Upper lobe of left lung (tissue), 6 donors: Measurements from ENCODE around the gene TSPEAR. TPM values are rescaled to one million over a fixed set of nuclear protein-coding genes. Genes with fewer than 3 reads are reported as not detected.
"Not testable (repeated sequence)": the region's sequence is repeated elsewhere in the genome, so short reads cannot be mapped to it uniquely, and the experiment has no call there.

Experiments
- ATAC-seq, 2 donors: fragments of 200-7000 bp; cut with Tn5 transposase; one replicate each; pipeline ENCODE4 v1.9.1; 2022; ENCODE audit warnings: mild to moderate bottlenecking in 2 of 2, moderate library complexity in 2 of 2; ENCODE audit not compliant: low FRiP score in 2 of 2
- DNase-seq, 2 donors: peaks; one replicate each; pipeline ENCODE4 v3.0.0-alpha.2; 2019 to 2020
- H3K27ac ChIP-seq, 4 donors: fragments of 200-600 bp; sonication (generic); one replicate each; pipeline ENCODE4 v1.5.1; 2016 to 2019
- H3K27me3 ChIP-seq, 4 donors: fragments of 200-600 bp; sonication (generic); one replicate each; pipeline ENCODE4 v1.5.1; 2017 to 2019
- H3K36me3 ChIP-seq, 4 donors: fragments of 200-600 bp; sonication (generic); one replicate each; pipeline ENCODE4 v1.5.1; 2016 to 2019
- H3K4me1 ChIP-seq, 4 donors: fragments of 200-600 bp; sonication (generic); one replicate each; pipeline ENCODE4 v1.5.1; 2018 to 2019
- H3K4me3 ChIP-seq, 4 donors: fragments of 200-600 bp; sonication (generic); one replicate each; pipeline ENCODE4 v1.5.1; 2017 to 2019; ENCODE audit warnings: mild to moderate bottlenecking in 2 of 4, moderate library complexity in 1 of 4
- H3K9me3 ChIP-seq, 4 donors: fragments of 200-600 bp; sonication (generic); one replicate each; pipeline ENCODE4 v1.5.1; 2018 to 2019
- CTCF ChIP-seq, 6 experiments: fragments of 450-650 bp in 4 of 6; fragments of 200-600 bp in 2 of 6; sonication (generic) in 2 of 6; IDR thresholded peaks; one replicate each; pipeline ENCODE4 v1.5.1; 2016 to 2019; ENCODE audit warnings: antibody characterized with exemption in 6 of 6
- EP300 ChIP-seq, 4 donors: sonication (generic); formaldehyde crosslinking; IDR thresholded peaks; one replicate each; pipeline ENCODE4 v1.5.1; 2017; ENCODE audit warnings: antibody characterized with exemption in 4 of 4, control low read depth in 2 of 4
- POLR2A ChIP-seq, 4 donors: fragments of 450-650 bp; IDR thresholded peaks; one replicate each; pipeline ENCODE4 v1.5.1; 2016 to 2017; ENCODE audit warnings: antibody characterized with exemption in 4 of 4, mild to moderate bottlenecking in 2 of 4
- POLR2AphosphoS5 ChIP-seq, 2 donors: sonication (generic); formaldehyde crosslinking; IDR thresholded peaks; one replicate each; pipeline ENCODE4 v1.5.1; 2017; ENCODE audit warnings: antibody characterized with exemption in 2 of 2
- WGBS, 2 donors: methylation state at CpG; one replicate each; pipeline ENCODE4 v1.1.5; 2017 to 2018; 5-methylcytosine and 5-hydroxymethylcytosine counted together
- total RNA-seq, 6 donors: library from RNA; depleted of rRNA in 4 of 6; stranded (reverse); fragments of >200 nt in 4 of 6; gene quantifications; one replicate each; pipeline versions ENCODE4 v1.1.0 to v1.2.1, GENCODE V29; 2016 to 2021
- donor health status: DM: no; HTN: no; CAD: no; lungs with moderate emphysema.
- donor health status: DM: no; HTN: yes; CAD: no; lungs with severe emphysema.

The TSPEAR gene
- total RNA-seq, 6 donors from 2014 or later, result 0.14 to 0.17 TPM; not detected in 4

GRCh38 chr21:44613386-44614155 is 97.8 kb downstream of the TSPEAR start:
- H3K4me1 ChIP-seq, result no peaks in the 10 kb centered on the region
- 90% methylated on average over 24 to 25 of the region's 26 CpGs for WGBS, 2 donors
- peak in 1 of 2 donors; percentile 61 for DNase-seq

DNA sequence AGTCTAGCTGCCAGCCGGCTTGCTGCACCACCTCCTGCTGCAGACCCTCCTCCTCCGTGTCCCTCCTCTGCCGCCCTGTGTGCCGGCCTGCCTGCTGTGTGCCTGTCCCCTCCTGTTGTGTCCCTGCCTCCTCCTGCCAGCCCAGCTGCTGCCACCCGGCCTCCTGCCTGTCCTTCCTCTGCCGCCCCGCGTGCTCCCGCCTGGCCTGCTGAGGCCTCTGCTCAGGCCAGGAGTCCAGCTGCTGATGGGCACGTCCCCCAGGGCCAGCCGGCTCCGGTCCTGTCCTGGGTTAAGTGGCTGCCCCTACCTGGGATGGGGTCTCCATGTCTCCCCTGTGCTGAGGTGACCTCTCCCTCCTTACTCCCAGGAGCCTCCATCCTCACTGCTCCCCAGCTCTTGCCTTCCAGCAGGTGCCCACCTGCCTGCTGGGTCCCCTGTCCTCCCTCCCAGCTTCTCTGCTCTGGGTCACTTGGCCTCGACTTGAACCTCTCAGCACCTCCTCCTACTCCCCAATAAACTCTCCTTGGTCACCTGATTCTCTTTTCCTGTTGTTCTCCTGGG is 98.6 kb downstream of the TSPEAR start:
- peaks cover 0 to 3% (median 0%) of the 10 kb centered on the region in 4 donors for H3K27me3 ChIP-seq
- no peak overlapping the region for H3K4me3 ChIP-seq
- no peak overlapping the region for H3K27ac ChIP-seq
- ATAC-seq (no peak), DNase-seq (peak in 1 of 2 donors; percentile 75)
- H3K36me3 ChIP-seq, result no peaks in the 10 kb centered on the region
- TF ChIP-seq EP300 (IDR thresholded peaks at IDR 0.05) (no peak), CTCF (IDR thresholded peaks at IDR 0.05) (no peak), POLR2AphosphoS5 (IDR thresholded peaks at IDR 0.05) (no peak), POLR2A (IDR thresholded peaks at IDR 0.05) (no peak)
- no peaks in the 10 kb centered on the region for H3K4me1 ChIP-seq
- 78 to 83% methylated on average over 12 to 13 of the region's 13 CpGs for WGBS, 2 donors
- H3K9me3 ChIP-seq, result peaks cover 0 to 30% (median 10%) of the 10 kb centered on the region in 4 donors

More at GRCh38 chr21:44613386-44614155, 97.8 kb downstream of the TSPEAR start:
- H3K9me3 ChIP-seq, result peaks cover 0 to 30% (median 10%) of the 10 kb centered on the region in 4 donors
- TF ChIP-seq POLR2AphosphoS5 (IDR thresholded peaks at IDR 0.05), result no peak
- no peak for TF ChIP-seq EP300 (IDR thresholded peaks at IDR 0.05)
- no peak for TF ChIP-seq CTCF (IDR thresholded peaks at IDR 0.05)
- no peak for TF ChIP-seq POLR2A (IDR thresholded peaks at IDR 0.05)
- H3K27ac ChIP-seq, result no peak overlapping the region
- no peaks in the 10 kb centered on the region for H3K36me3 ChIP-seq
- H3K27me3 ChIP-seq, result peaks cover 0 to 3% (median 0%) of the 10 kb centered on the region in 4 donors
- ATAC-seq, result peak in 1 of 2 donors; percentile 3
- no peak overlapping the region for H3K4me3 ChIP-seq

GRCh38 chr21:44612029-44612486 is 99.3 kb downstream of the TSPEAR start, which contains the start of gene KRTAP10-8:
Gene KRTAP10-8, plus strand, starts transcription at chr21:44612079. Its CDS starts 22 bp downstream, at chr21:44612101.
- TF ChIP-seq POLR2AphosphoS5 (IDR thresholded peaks at IDR 0.05) (no peak), EP300 (IDR thresholded peaks at IDR 0.05) (no peak), POLR2A (IDR thresholded peaks at IDR 0.05) (no peak), CTCF (IDR thresholded peaks at IDR 0.05) (no peak)
- ATAC-seq, result no peak
- Histone ChIP-seq H3K27ac (no peak within 1 kb of the TSS), H3K36me3 (no peaks in the 10 kb centered on the region), H3K9me3 (peaks cover 0 to 30% (median 10%) of the 10 kb centered on the region in 4 donors), H3K4me1 (no peaks in the 10 kb centered on the region), H3K27me3 (peaks cover 0 to 3% (median 0%) of the 10 kb centered on the region in 4 donors), H3K4me3 (no peak within 1 kb of the TSS)
- 100% methylated on average over 3 of the region's 8 CpGs; no CpG with 5 or more reads in 1 of the 2 donors for WGBS, 2 donors
- peak in 1 of 2 donors; percentile 58 for DNase-seq

GRCh38 chr21:44611551-44611950 is 99.8 kb downstream of the TSPEAR start:
- no peak for DNase-seq
- 87 to 89% methylated on average over 4 of the region's 4 CpGs for WGBS, 2 donors
- peaks cover 0 to 30% (median 10%) of the 10 kb centered on the region in 4 donors for H3K9me3 ChIP-seq
- H3K4me1 ChIP-seq, result no peaks in the 10 kb centered on the region
- ATAC-seq, result no peak
- no peak overlapping the region for H3K27ac ChIP-seq
- no peak for TF ChIP-seq POLR2A (IDR thresholded peaks at IDR 0.05)
- TF ChIP-seq POLR2AphosphoS5 (IDR thresholded peaks at IDR 0.05), result no peak
- no peak for TF ChIP-seq CTCF (IDR thresholded peaks at IDR 0.05)
- TF ChIP-seq EP300 (IDR thresholded peaks at IDR 0.05), result no peak
- H3K36me3 ChIP-seq, result no peaks in the 10 kb centered on the region
- H3K27me3 ChIP-seq, result peaks cover 0 to 3% (median 0%) of the 10 kb centered on the region in 4 donors
- no peak overlapping the region for H3K4me3 ChIP-seq

GRCh38 chr21:44610157-44610843 is 101.1 kb downstream of the TSPEAR start:
- H3K4me1 ChIP-seq, DNase-seq, H3K36me3 ChIP-seq, ATAC-seq, H3K27me3 ChIP-seq, H3K4me3 ChIP-seq, H3K27ac ChIP-seq: not testable (repeated sequence)
- 94 to 96% methylated on average over 6 to 7 of the region's 7 CpGs for WGBS, 2 donors
- H3K9me3 ChIP-seq, result peaks cover 0 to 30% (median 10%) of the 10 kb centered on the region in 4 donors
